ENCODE data around the gene AGPAT2.

AGPAT2 gene

DNA sequence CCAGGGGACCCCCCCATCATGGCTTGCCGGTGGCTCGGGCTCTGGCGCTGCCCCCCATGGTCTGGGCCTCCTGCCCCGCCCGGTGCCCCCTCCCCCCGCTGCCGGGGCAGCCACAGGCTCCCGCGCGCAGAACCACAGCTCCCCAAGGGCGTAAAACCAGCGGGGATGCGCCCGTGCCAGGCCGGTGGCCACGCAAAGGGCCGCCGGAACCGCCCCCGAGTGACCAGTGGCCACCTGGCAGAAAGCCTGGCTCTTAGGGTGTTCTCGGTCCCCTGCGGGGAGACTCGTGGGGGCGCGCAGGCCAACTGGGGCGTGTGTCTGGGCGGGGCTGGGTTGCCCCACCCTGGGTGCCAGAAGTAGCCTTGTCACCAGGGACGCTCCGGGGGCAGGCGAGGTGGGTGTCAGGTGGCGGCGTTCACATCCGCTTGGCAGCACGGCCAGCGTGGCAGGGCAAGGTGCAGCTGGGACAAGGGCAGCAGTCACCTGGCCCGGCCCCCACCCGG, 515 bp upstream of the AGPAT2 start:
- DNase-seq (ENCODE audit: low read depth) = no peak

DNA sequence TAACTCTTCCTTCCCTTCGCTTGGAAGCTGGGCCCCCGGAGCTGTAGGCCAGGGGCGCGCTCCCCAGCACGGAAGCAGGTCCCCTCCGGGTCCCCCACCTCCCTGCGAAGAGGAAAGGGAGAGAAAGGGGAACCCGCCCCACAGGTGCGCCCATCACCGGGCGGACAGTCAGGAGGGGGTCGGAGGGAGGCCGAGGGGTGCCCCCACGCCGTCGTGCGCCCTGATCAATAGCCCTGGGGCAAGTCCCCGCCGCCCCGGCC, 793 bp downstream of the AGPAT2 start:
- DNase-seq (ENCODE audit: low read depth) = no peak

DNA sequence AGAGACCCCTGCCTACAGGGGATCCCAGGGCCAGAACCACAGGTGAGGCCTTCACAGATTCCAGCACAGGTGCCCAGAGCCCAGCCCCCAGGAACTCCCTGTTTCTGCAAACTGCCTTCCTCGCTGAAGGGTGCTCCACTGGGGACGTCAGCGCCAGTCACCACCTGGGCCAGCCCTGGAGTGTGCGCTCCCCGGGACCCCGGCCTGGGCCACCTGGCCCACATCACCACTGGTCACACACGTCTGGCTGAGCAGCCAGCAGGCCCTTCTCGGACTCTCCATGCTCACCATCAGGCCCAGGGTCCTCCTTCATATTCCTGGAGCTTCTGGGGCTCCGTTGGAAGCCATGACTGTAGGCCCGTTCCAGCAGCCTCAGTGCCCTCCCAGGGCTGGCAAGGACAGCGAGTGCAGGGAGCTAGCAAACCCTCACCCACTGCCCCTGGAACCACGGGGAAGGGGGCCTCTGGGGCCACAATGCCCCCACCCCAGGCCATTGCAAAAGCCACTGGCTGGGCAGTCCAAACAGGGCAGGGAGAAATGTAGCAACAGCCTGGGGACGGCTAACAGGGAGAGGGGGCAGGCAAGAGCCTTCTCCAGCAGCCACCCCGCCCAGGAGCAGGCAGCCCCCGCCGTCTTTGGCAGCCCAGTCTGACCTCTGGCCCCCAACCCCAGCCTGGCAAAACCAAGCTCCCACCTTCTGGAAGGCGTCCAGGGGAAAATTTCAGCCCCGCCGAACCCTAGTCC, 1.3 kb downstream of the AGPAT2 start:
- DNase-seq (ENCODE audit: low read depth) = peak; percentile 20

DNA sequence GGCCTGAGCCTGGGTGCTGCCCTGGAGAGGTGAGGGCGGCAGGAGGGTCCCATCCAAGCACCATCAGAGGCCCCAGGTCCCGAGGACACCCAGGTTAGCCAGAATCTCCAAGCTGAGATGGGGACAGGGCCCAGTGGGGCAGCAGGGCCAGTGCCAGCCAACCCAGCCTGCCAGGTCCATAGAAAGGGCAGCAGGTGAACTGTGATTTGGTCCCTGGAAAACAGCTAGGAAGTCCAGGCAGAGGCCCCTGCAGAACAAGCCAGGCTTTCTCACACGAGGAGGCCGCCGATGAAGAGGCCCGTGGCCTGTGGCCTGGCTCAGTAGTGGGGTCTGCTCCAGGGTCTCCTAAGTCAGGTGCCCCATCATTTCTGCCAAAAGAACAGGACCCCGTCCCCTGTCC, 2.0 kb downstream of the AGPAT2 start:
- no peak for DNase-seq (ENCODE audit: low read depth)

DNA sequence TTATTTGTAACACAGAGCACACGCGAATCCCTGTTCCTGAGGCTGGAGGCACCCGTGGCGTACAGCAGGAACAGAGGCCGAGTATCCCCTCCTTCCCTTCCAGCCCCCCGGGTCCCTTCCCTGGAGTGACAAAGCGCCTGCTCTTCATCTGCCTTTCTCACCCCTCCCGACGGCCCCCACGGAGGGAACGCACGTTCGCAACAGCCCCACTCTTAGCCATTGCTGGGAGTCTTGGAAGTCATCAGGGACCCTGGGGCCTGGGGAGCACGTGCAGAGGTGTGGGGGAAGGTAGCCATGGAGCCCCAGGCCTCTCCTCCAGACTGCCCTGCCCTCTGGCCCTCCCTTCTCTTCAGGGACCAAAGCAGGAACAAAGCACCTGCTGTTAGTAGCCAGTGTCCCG, 2.5 kb downstream of the AGPAT2 start:
- no peak for DNase-seq (ENCODE audit: low read depth)

DNA sequence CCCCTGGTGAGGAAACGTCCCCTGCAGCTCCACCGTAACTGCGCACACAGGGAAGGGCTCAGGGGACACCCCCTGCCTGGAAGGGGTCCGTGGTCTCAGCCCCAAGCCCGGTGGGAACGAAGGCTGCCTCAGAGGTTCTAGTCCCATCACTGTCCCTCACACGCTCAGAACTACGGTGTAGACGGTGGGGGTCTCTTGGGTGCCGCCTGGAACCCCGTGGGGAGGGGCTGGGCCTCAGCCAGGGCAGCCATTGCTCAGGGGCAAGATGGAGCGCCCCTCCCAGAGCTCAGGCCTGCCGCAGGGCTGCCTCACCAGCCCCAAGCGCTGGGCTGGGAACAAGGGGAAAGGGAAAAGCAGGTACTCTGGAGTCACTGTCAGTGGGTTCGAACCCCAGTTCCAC, 2.9 kb downstream of the AGPAT2 start:
- no peak for DNase-seq (ENCODE audit: low read depth)

DNA sequence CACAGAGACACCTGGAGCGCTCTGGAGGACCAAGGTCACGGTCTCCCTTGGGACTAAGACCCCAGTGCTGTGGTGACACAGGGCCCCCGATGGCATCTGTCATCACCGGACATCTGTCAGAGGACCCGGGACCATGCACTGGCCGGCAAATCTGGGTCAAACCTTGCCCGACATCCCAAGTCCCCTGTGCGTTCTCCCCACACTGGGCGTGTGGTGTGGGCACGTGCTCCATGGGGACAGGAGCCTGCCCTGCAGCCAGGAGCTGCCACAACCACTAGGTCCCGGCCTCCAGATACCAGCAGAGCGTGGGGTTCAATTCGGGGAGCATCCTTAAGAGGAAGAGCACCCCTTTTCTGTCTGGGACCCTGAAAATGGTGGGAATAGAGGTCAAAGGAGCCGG, 3.5 kb downstream of the AGPAT2 start:
- no peak for DNase-seq (ENCODE audit: low read depth)

DNA sequence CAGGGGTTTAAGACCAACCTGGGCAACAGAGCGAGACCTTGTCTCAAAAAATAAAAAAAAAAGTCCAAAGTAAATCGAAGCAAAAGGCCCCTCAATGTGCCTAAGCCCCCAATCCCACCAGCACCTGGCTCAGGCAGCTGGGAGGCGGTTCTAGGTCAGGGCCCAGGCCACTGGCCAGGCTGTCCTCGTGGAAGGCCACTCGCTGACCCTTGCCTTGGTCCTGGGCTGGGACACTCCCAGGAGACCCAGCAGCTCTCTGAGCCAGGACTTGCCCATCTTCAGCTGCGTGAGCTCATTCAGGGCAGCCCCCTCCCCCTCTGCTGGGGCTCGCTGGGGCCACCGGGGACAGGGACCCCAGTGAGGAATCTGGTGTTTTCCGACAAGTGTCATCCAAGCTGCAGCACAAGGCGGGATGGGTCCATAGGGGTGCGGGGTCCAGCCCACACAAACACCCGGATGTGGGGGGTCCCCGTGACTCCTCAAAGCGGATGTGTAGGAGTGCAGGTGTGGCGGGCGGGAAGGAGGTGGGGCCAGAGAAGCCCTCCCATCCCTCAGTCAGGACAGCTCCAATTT, 4.0 kb downstream of the AGPAT2 start:
- DNase-seq (ENCODE audit: low read depth) = no peak

DNA sequence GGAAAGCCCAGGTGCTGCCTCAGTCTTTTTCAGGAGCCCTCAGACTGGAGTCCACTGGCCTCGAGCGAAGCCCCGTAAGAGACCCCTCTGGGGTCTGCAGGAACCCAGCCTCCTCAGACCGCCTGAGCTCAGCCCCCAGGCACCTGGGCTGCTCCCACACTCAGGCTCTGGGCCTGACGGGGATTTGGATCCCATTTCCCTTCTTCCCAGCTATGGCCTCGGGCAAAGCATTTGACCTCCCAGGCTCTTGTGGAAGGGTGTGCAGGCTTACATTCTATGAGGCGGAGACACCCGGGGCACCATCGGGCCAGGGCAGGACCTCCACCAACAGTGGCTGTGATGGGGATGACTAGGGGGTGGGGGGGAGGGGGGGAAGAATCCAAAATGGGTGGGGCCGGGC, 4.5 kb downstream of the AGPAT2 start:
- DNase-seq (ENCODE audit: low read depth) = no peak

DNA sequence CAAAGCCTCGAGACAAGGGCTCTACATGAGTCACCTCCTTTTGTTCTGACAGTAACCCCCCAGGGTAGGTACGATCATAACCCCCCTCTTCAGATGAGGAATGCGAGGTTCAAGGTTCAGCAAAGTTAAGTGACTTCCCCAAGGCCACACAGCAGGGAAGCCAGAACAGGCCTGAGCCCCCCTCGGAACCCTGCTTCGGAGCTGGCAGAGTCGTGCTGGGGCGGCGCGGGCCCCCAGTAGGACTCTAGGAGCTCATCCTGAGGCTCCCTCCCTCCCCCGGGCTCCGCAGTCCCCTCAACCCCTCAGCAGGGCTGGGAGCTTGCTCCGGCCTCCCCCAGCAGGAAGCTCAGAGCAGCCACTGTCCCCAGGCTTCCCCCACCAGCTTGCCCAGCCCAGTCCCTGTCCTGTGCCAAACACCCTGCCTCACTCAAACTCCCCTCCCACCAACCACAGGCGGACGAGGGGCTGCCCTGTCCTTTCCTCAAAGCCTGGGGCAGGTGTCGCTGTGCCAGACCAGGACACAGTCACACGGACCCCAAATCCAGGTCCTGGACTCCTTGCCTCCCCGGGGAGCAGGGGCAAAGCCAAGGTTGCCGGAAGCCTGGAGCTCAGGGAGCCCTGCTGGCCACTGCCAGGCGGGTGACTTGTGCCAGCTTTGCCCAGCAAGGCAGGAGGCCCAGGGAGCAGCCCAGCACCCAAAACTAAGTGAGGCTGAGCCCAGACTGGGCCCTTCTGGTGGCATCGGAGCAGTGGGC, 5.1 kb downstream of the AGPAT2 start:
- no peak for DNase-seq (ENCODE audit: low read depth)

DNA sequence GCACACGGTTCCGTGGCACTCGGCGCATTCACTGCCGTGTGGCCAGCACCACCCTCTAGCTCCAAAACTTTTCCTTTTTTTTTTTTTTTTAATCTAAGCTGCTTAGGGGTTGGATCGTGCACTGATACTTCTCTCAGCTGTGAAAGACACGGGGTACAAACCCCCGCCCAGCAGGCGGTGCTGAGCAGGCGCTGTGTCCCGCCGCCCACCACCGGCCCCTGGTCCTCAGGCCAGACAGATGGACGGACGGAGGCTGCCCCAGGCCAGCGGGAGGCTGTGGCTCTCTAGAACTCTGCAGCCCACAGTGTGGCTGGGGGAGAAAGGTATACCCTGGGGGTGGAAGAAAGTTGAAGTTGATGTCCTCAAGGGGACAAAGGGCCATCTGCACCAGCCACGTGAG, 6.2 kb downstream of the AGPAT2 start:
- DNase-seq (ENCODE audit: low read depth) = no peak

DNA sequence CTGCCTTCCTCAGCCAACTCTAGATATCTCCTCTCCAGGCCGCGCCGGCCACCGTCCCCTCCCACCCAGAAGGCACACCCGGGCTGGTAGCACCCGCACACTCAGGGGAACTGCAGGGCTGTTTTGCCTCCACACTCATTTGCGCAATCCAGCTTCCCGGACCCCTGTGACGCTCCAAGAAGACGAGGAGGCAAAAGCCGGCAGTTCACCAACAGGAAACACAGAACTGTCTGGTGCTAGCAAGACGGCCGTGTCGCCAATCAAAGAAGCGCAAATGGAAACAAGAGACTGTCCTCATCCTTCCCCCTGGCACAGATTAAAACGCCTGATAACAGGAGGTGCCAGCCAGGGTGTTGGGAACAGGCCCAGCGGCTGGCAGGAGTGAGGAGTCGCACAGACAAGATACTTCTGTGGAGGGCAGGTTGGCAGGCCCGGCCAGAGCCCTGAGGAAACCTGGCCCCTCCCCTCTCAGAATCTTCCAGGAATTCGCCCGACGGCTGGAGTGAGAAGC, 7.8 kb downstream of the AGPAT2 start:
- DNase-seq (ENCODE audit: low read depth) = no peak

DNA sequence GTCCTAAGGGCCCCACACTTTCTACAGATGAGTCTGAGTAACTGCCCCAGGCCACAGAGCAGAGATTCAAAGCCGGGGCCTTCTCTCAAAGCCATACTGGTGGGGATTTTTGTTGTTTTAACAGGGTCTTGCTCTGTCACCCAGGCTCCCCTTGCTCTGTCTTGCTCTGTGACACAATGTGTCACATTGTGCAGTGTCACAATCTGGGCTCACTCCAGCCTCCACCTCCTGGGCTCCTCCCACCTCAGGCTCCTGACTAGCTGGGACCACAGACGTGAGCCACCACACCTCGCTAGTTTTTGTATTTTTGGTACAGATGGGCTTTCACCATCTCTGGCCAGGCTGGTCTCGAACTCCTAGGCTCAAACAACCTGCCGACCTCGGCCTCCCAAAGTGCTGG, 8.6 kb downstream of the AGPAT2 start:
- no peak for DNase-seq (ENCODE audit: low read depth)

DNA sequence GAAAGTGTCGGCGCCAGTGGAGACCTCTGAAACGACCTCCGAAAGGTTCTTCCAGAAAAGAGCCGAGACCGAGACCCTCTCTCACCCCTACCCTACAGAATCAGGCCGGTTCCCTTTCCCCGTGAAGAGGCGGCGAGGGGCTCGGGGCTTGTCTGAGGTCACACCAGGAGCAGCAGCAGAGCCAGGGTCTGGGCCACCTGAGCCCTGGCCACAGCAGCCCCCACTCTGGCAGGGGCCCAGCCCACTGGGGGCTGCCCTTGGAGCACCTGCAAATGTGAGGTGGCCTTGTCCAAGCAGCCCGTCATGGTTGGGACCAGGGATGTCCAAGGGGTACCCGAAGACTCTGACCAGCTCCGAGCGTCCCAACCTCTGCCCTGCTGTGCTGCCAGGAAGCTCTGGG, 9.2 kb downstream of the AGPAT2 start:
- DNase-seq (ENCODE audit: low read depth) = no peak

DNA sequence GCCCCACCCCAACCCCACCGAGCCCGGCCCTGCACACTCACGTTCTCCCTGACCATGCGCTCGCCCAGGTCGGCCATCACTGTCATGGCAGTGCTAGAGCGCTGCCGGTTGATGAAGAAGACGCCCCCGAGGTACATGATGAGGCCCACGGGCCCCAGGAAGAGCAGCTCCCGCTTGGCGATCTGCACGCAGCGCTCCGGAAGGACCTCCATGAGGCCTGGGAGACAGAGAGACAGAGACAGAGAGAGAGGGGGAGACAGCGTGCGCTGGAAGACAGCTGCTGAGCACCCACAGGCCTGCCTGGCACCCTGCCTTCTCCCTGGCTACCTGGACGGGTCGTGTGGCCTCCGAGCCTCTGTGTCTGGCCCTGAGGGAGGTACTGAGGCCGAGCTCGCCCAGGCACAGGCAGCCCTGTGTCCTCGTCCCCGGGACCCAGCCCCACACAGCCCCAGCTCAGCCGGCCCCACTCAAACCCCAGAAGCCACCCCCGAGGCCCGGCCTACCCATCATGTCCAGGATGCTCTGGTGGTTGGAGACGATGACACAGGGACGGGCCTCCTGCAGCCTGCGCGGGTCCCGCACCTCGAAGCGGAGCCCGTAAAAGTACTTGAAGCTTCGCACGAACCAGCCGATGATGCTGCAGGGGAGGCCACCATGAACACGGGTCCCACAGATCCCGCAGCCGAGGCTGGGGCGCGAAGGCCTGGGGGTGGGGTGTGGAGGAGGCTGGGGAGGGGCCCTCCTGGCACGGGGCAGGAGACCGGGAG, 10.2 kb downstream of the AGPAT2 start:
- no peak for DNase-seq (ENCODE audit: low read depth)

DNA sequence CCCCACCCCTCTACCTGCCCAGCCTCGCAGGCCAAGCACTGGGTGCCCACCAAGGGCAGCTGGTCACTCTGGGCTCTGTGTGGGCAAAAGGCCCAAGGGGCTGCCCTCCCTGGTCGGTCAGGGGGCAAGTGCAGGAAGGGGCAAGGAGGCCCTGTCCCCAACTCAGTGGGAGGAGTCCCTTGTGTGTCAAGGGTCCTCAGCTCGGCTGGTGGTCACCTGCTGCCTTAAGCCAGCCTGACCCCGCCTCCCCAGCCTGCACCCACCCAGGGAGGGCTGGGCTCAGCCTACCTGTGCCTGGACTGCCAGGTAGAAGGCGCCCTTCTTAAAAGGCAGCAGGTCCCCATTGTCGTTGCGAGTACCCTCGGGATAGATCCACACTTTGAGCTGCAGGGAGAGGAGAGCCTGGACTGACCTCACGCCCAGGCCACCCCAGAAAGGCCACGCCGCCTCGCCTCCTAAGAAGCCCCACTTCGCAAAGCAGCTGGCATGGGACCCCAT, 10.9 kb downstream of the AGPAT2 start:
- no peak for DNase-seq (ENCODE audit: low read depth)

DNA sequence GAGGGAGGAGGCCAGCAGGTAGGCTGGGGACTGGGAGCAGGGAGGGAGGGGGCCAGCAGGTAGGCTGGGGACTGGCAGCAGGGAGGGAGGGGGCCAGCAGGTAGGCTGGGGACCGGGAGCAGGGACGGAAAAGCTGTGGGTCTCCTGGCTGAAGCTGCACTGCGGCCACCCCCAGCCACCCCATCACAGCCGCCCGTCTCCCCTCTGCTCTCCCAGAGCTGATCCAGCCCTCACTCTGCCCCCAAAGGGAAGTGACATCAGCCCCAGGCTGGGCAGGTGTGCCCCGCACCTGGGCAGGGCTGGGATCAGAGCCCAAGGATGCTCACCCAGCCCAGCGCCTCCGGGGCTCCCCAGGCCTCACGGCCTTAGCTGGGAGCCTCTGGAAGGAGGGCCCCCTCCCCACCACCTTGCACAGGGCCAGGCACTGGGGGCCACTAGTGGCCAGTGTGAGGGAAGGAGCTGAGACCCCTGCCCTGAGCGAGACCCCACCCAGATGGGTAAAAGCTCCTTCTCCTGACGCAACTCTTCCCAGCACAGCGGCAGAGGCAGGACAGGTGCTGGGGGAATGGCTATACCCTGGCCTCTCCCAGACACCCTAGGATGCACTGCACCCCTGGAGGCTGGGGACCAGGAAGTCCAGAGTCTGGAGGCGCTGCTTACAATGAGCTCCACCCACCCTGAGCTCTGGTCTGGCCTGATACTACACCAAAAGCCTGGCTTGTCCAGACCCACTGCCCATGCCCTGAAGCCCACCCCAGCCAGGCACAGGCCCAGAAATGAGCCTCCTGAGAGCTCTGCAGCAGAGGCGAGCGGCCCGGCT, 11.6 kb downstream of the AGPAT2 start:
- no peak for DNase-seq (ENCODE audit: low read depth)

DNA sequence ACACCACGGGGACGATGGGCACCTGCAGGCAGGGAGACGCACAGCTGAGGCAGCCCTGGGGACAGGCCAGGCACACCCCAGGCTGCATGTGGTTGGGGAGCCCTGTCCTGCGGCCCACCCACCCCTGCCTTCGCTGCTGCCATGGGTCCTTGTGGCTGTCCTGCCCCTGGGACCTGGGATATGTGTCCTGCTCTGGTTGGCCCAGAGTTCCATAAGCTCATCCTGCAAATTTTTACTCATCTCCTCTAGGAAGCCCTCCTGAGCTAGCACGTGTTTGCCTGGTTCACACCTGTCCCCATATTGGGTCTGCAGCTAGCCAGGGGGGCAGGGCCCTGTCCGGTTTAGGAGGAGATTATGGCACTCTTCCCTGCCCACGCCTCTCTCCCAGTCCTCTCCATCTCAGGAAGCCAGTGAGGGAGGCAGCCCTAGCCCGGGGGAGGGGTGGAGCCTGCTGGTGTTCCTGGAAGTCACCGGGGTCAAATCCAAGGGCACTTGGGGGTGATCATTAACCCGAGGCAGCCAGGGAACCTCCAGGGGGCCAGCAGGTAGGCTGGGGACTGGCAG, 12.4 kb downstream of the AGPAT2 start:
- DNase-seq (ENCODE audit: low read depth) = no peak

DNA sequence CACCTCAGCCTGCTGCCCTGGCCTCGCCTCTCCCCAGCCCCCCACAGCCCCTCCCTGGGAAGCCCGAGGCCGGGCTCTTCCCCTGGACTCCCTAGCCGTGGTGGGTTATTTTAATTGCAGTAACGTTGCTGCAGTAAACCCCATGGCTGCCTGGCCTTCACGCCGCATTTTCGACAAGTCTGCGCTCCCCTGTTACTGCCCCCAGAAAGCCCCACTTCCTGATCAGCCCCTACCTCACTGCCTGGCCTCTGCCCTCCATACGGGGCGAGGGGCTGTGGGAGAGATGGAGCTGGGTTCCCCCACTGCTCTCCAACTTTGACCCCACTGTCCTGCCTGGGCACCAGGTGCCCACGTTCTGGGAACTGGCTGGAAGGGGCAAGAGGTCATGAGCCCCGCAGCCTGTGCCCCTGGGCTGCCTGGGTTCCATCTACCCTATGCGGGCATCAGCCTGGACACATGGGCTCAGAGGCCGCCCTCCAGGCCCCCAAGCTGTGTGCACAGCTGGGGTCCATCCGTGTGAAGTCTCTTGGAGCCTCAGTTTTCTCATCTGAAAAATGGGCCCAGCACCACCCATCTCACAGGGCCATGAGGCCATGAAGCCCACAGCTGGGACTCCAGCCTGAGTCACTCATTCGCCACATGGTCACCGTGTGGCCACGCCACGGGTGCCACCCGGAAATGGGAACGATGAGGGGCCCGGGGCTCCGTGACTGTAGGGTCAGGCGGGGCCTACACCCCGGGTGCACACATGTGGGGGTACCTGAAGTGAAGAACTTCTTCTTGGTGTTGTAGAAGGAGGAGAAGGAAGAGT, 13.1 kb downstream of the AGPAT2 start:
- DNase-seq (ENCODE audit: low read depth) = no peak
